ENCODE measurements around the gene NFAM1.

NFAM1 gene

DNA sequence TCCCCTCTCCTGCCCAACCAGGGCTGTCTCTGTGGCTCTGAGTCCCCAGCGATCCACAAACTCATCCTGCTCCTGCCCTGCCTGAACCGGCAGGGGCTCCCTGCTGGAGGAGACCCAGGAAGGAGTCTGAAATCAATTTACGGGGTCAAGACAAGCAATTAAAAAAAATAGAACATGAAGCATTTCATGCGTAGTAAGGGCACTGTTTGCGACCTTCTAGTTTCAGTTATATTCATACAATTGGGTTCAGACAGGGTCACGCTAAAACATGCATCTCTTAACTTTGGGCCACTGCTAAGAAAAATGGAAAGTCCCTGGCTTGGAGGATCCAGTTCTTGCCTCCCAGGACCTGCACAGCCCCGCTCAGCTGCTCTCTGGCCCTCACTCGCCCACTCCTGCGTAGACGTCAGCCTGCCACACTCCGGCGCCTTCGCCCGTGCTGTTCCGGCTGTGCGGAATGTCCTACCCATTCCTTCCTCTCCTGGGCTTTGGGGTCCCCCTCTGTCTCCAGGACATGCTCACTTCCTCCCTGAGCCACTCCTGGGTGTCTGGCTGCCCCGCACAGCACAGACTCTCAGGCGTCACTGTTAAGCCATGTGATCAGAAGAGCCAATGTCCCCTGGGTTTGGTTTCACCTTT is 12.8 kb downstream of the NFAM1 start:
- H2AFZ ChIP-seq (ENCODE audit: low read depth, low read length, severe bottlenecking) = no peak overlapping the region
- no peaks in the 10 kb centered on the region for H3K79me2 ChIP-seq (ENCODE audit: insufficient read depth, low read length)
- H3K27me3 ChIP-seq (ENCODE audit: low read length) = no peaks in the 10 kb centered on the region
- H3K27ac ChIP-seq (ENCODE audit: low read depth, low read length) = no peak overlapping the region
- H3K4me3 ChIP-seq (ENCODE audit: insufficient read depth, low read length, poor library complexity, severe bottlenecking) = no peak overlapping the region
- no peaks in the 10 kb centered on the region for H3K9me3 ChIP-seq (ENCODE audit: insufficient read depth, low read length)
- no peaks in the 10 kb centered on the region for H3K36me3 ChIP-seq (ENCODE audit: low read length)
- H3F3A ChIP-seq (ENCODE audit: insufficient read depth) = no peaks in the 10 kb centered on the region
- no peaks in the 10 kb centered on the region for H4K20me1 ChIP-seq (ENCODE audit: low read depth, low read length)
- H3K4me2 ChIP-seq (ENCODE audit: low read depth, low read length, poor library complexity, severe bottlenecking) = no peak overlapping the region
- no peak overlapping the region for H3K9ac ChIP-seq (ENCODE audit: low read length)
- TF ChIP-seq, protein P1, sequence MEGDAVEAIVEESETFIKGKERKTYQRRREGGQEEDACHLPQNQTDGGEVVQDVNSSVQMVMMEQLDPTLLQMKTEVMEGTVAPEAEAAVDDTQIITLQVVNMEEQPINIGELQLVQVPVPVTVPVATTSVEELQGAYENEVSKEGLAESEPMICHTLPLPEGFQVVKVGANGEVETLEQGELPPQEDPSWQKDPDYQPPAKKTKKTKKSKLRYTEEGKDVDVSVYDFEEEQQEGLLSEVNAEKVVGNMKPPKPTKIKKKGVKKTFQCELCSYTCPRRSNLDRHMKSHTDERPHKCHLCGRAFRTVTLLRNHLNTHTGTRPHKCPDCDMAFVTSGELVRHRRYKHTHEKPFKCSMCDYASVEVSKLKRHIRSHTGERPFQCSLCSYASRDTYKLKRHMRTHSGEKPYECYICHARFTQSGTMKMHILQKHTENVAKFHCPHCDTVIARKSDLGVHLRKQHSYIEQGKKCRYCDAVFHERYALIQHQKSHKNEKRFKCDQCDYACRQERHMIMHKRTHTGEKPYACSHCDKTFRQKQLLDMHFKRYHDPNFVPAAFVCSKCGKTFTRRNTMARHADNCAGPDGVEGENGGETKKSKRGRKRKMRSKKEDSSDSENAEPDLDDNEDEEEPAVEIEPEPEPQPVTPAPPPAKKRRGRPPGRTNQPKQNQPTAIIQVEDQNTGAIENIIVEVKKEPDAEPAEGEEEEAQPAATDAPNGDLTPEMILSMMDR (IDR thresholded peaks at IDR 0.05; ENCODE audit: insufficient read depth, low read length, poor library complexity, severe bottlenecking) = no peak
- 0 out of 2 replicates have a peak, but pooled peaks have one; percentile 71 for TF ChIP-seq EZH2phosphoT487 (conservative IDR thresholded peaks at IDR 0.05; ENCODE audit: low read length)
- no peaks in the 10 kb centered on the region for H3K9me2 ChIP-seq (replicated peaks; ENCODE audit: insufficient read depth, low read length)

DNA sequence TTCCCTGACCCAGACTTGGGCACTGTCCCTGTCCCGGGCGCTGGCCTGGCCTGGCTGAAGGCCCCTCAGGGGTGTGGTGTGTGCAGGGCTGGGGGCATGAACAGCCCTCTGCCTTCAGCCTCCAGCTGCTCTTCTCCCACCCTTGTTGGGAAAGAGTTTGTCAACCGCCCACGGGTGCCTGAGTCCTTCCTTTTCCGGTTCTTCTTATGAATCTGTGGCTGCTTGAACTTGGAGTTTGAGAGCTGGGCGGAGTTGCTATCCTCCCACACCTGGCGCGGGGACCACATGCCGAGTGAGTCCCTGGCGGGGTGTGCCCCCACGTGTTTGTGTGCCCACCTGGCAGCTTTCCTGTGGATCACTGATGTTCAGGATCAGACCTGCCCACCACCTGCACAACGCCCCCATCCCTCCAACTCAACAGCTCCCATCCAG is 13.4 kb downstream of the NFAM1 start:
- no peak overlapping the region for H3K4me2 ChIP-seq (ENCODE audit: low read depth, low read length, poor library complexity, severe bottlenecking)
- H3K9me3 ChIP-seq (ENCODE audit: insufficient read depth, low read length) = no peaks in the 10 kb centered on the region
- TF ChIP-seq, protein P1 (IDR thresholded peaks at IDR 0.05; ENCODE audit: insufficient read depth, low read length, poor library complexity, severe bottlenecking) = no peak
- no peak for TF ChIP-seq EZH2phosphoT487 (conservative IDR thresholded peaks at IDR 0.05; ENCODE audit: low read length)
- no peaks in the 10 kb centered on the region for H4K20me1 ChIP-seq (ENCODE audit: low read depth, low read length)
- H3K36me3 ChIP-seq (ENCODE audit: low read length) = no peaks in the 10 kb centered on the region
- H3K4me3 ChIP-seq (ENCODE audit: insufficient read depth, low read length, poor library complexity, severe bottlenecking) = no peak overlapping the region
- no peaks in the 10 kb centered on the region for H3K9me2 ChIP-seq (replicated peaks; ENCODE audit: insufficient read depth, low read length)
- H3F3A ChIP-seq (ENCODE audit: insufficient read depth) = no peaks in the 10 kb centered on the region
- H3K27me3 ChIP-seq (ENCODE audit: low read length) = no peaks in the 10 kb centered on the region
- no peak overlapping the region for H2AFZ ChIP-seq (ENCODE audit: low read depth, low read length, severe bottlenecking)
- no peaks in the 10 kb centered on the region for H3K79me2 ChIP-seq (ENCODE audit: insufficient read depth, low read length)
- H3K27ac ChIP-seq (ENCODE audit: low read depth, low read length) = no peak overlapping the region
- H3K9ac ChIP-seq (ENCODE audit: low read length) = no peak overlapping the region

DNA sequence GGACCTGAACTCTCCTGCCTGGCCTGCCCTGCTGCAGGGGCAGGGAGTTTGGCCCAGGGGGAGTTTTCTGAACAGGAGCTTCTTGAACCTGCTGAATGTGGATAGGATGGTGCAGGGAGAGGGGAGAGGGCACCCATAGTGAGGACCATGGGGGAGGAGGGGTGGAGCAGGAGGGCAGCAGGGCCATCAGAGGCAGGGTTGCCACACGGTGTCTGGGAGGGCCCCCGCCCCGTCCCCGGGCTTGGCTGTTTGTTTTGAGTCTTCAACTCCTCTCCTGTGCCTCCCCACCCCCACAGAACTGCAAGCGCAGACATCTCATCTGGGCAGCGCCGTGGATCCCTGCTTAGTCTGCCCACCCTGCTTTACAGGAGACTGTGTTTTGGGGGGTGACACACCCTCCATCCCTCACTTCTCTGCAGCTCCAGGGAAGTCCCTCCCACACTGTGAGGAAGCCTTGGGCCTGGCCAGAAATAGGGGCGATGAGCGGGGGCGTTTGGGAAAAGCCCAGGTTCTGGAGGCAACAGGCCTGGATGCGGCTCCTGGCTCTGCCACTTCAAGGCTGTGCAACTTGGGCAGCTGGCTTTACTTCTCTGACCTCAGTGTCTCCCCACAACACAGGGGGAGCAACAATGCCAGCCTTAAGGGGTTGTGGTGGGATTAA is 14.4 kb downstream of the NFAM1 start:
- no peaks in the 10 kb centered on the region for H3K36me3 ChIP-seq (ENCODE audit: low read length)

More for the DNA sequence above, 14.4 kb downstream of the NFAM1 start:
- TF ChIP-seq, protein P1 (IDR thresholded peaks at IDR 0.05; ENCODE audit: insufficient read depth, low read length, poor library complexity, severe bottlenecking) = no peak
- no peak for TF ChIP-seq EZH2phosphoT487 (conservative IDR thresholded peaks at IDR 0.05; ENCODE audit: low read length)
- Histone ChIP-seq H3K79me2 (ENCODE audit: insufficient read depth, low read length) (no peaks in the 10 kb centered on the region), H3K27ac (ENCODE audit: low read depth, low read length) (no peak overlapping the region), H3K4me2 (ENCODE audit: low read depth, low read length, poor library complexity, severe bottlenecking) (no peak overlapping the region), H2AFZ (ENCODE audit: low read depth, low read length, severe bottlenecking) (no peak overlapping the region), H3K9me2 (replicated peaks; ENCODE audit: insufficient read depth, low read length) (no peaks in the 10 kb centered on the region), H3K9me3 (ENCODE audit: insufficient read depth, low read length) (no peaks in the 10 kb centered on the region), H3K4me3 (ENCODE audit: insufficient read depth, low read length, poor library complexity, severe bottlenecking) (no peak overlapping the region), H3K9ac (ENCODE audit: low read length) (no peak overlapping the region), H4K20me1 (ENCODE audit: low read depth, low read length) (no peaks in the 10 kb centered on the region), H3K27me3 (ENCODE audit: low read length) (no peaks in the 10 kb centered on the region), H3F3A (ENCODE audit: insufficient read depth) (no peaks in the 10 kb centered on the region)
